Measurements from ENCODE around the gene C22orf42. TPM values are rescaled to one million over a fixed set of nuclear protein-coding genes. Genes with fewer than 3 reads are reported as not detected.

Gene C22orf42
- total RNA-seq, 4 donors from 2014 or later, result not detected

- 86 to 90% methylated on average over 2 to 6 of the region's 15 CpGs for WGBS, 2 donors
- H3K4me3 ChIP-seq, result no peak overlapping the region
- no peak for DNase-seq
Observed at GRCh38 chr22:32122899-32123298, 36.2 kb downstream of the C22orf42 start.

GRCh38 chr22:32120603-32121002 is 38.5 kb downstream of the C22orf42 start:
- no peak overlapping the region for H3K4me3 ChIP-seq
- no peaks in the 10 kb centered on the region for H3K4me1 ChIP-seq
- 96% methylated on average over 5 of the region's 20 CpGs; no CpG with 5 or more reads in 1 of the 2 donors for WGBS, 2 donors
- no peaks in the 10 kb centered on the region for H3K27me3 ChIP-seq
- DNase-seq, result no peak
- intact Hi-C loops (cut with DNase I), result no loop called here
- H3K36me3 ChIP-seq, result no peaks in the 10 kb centered on the region
- no peak for TF ChIP-seq CTCF (IDR thresholded peaks at IDR 0.05)
- H3K27ac ChIP-seq, result no peak overlapping the region
- no peaks in the 10 kb centered on the region for H3K9me3 ChIP-seq

More at GRCh38 chr22:32122899-32123298, 36.2 kb downstream of the C22orf42 start:
- Histone ChIP-seq H3K36me3 (no peaks in the 10 kb centered on the region), H3K27me3 (no peaks in the 10 kb centered on the region), H3K27ac (no peak overlapping the region), H3K9me3 (no peaks in the 10 kb centered on the region), H3K4me1 (no peaks in the 10 kb centered on the region)
- intact Hi-C loops (cut with DNase I), result no loop called here
- TF ChIP-seq CTCF (IDR thresholded peaks at IDR 0.05) (no peak), POLR2A (IDR thresholded peaks at IDR 0.05) (no peak)

- DNase-seq, result no peak
- H3K9me3 ChIP-seq, result no peaks in the 10 kb centered on the region
Observed at GRCh38 chr22:32119568-32120235, 39.4 kb downstream of the C22orf42 start.

GRCh38 chr22:32112380-32112779 is 46.7 kb downstream of the C22orf42 start:
- intact Hi-C loops (cut with DNase I), result no loop called here
- 36 to 78% methylated on average over 2 of the region's 2 CpGs for WGBS, 2 donors

More at GRCh38 chr22:32119568-32120235, 39.4 kb downstream of the C22orf42 start:
- TF ChIP-seq POLR2A (IDR thresholded peaks at IDR 0.05), result no peak
- TF ChIP-seq CTCF (IDR thresholded peaks at IDR 0.05), result no peak
- no peaks in the 10 kb centered on the region for H3K27me3 ChIP-seq
- intact Hi-C loops (cut with DNase I), result no loop called here
- no peaks in the 10 kb centered on the region for H3K4me1 ChIP-seq
- no peak overlapping the region for H3K27ac ChIP-seq
- H3K36me3 ChIP-seq, result no peaks in the 10 kb centered on the region
- WGBS, 2 donors, result 58 to 89% methylated on average over 7 to 9 of the region's 15 CpGs
- no peak overlapping the region for H3K4me3 ChIP-seq

More at GRCh38 chr22:32112380-32112779, 46.7 kb downstream of the C22orf42 start:
- no peaks in the 10 kb centered on the region for H3K9me3 ChIP-seq
- no peak overlapping the region for H3K4me3 ChIP-seq
- no peak overlapping the region for H3K27ac ChIP-seq
- no peaks in the 10 kb centered on the region for H3K36me3 ChIP-seq
- H3K27me3 ChIP-seq, result peaks cover 0 to 33% (median 2%) of the 10 kb centered on the region in 4 donors
- no peak for DNase-seq
- H3K4me1 ChIP-seq, result no peaks in the 10 kb centered on the region
- TF ChIP-seq POLR2A (IDR thresholded peaks at IDR 0.05) (no peak), CTCF (IDR thresholded peaks at IDR 0.05) (no peak)
